SH-SY5Y (cell line): ENCODE results near the gene CCDC15.

ENCODE experiments used
- GATA2 ChIP-seq: IDR thresholded peaks from 2 replicates; pipeline ENCODE4 v1.6.1; 2011; ENCODE audit warnings: mild to moderate bottlenecking, low read depth, low read length
- GATA3 ChIP-seq: IDR thresholded peaks from 2 replicates; pipeline ENCODE4 v1.6.1; 2011; ENCODE audit warnings: low read depth, mild to moderate bottlenecking, low read length, moderate library complexity

Gene CCDC15

GRCh38 chr11:125064070-125064469 is 110.1 kb downstream of the CCDC15 start:
- TF ChIP-seq GATA2 (no peak), GATA3 (no peak)

- no peak for TF ChIP-seq GATA3
- TF ChIP-seq GATA2: no peak
Observed at GRCh38 chr11:125068368-125068767, 114.4 kb downstream of the CCDC15 start.

GRCh38 chr11:125069008-125069407 is 115.0 kb downstream of the CCDC15 start:
- TF ChIP-seq GATA3 (no peak), GATA2 (no peak)

- no peak for TF ChIP-seq GATA2
- no peak for TF ChIP-seq GATA3
Observed at GRCh38 chr11:125069796-125070195, 115.8 kb downstream of the CCDC15 start.

- TF ChIP-seq GATA2: no peak
- no peak for TF ChIP-seq GATA3
Observed at GRCh38 chr11:125070699-125071254, 116.8 kb downstream of the CCDC15 start.

GRCh38 chr11:125071435-125071834 is 117.4 kb downstream of the CCDC15 start:
- TF ChIP-seq GATA3 (no peak), GATA2 (no peak)

- TF ChIP-seq GATA2 (no peak), GATA3 (no peak)
Observed at GRCh38 chr11:125071846-125072217, 117.8 kb downstream of the CCDC15 start.

GRCh38 chr11:125072218-125072960 is 118.4 kb downstream of the CCDC15 start:
- TF ChIP-seq GATA3 (no peak), GATA2 (no peak)

- no peak for TF ChIP-seq GATA2
- TF ChIP-seq GATA3: no peak
Observed at GRCh38 chr11:125072961-125073590, 119.1 kb downstream of the CCDC15 start.

- TF ChIP-seq GATA3: no peak
- TF ChIP-seq GATA2: no peak
Observed at GRCh38 chr11:125073616-125074483, 119.8 kb downstream of the CCDC15 start.

GRCh38 chr11:125074511-125075241 is 120.7 kb downstream of the CCDC15 start:
- no peak for TF ChIP-seq GATA2

GRCh38 chr11:125075242-125075625 is 121.2 kb downstream of the CCDC15 start:
- no peak for TF ChIP-seq GATA2
- no peak for TF ChIP-seq GATA3

- TF ChIP-seq GATA2: no peak
Observed at GRCh38 chr11:125075900-125076317, 121.9 kb downstream of the CCDC15 start.
